Uterus (tissue), 4 donors: ENCODE data around the gene CDC42BPA. TPM values are rescaled to one million over a fixed set of nuclear protein-coding genes. Genes with fewer than 3 reads are reported as not detected.

Experiments
- DNase-seq, 2 donors: peaks; one replicate each; pipeline ENCODE4 v3.0.0-alpha.2; 2019 to 2020
- H3K27ac ChIP-seq, 2 donors: fragments of 200-600 bp; sonication (generic); 1 replicate in 1 of 2; 2 replicates in 1 of 2; pipeline ENCODE4 v1.5.1; 2016 to 2018
- H3K27me3 ChIP-seq, 2 donors: fragments of 200-600 bp; sonication (generic); one replicate each; pipeline ENCODE4 v1.5.1; 2018 to 2019; ENCODE audit warnings: control low read depth in 1 of 2
- H3K36me3 ChIP-seq, 2 donors: fragments of 200-600 bp; sonication (generic); one replicate each; pipeline ENCODE4 v1.5.1; 2019; ENCODE audit warnings: control low read depth in 1 of 2
- H3K4me1 ChIP-seq, 2 donors: fragments of 200-600 bp; sonication (generic); one replicate each; pipeline ENCODE4 v1.5.1; 2018 to 2019; ENCODE audit warnings: control low read depth in 1 of 2
- H3K4me3 ChIP-seq, 2 donors: fragments of 200-600 bp; sonication (generic); 1 replicate in 1 of 2; 2 replicates in 1 of 2; pipeline ENCODE4 v1.5.1; 2018 to 2019; ENCODE audit warnings: mild to moderate bottlenecking in 1 of 2
- H3K9me3 ChIP-seq, 2 donors: fragments of 200-600 bp; sonication (generic); one replicate each; pipeline ENCODE4 v1.5.1; 2019; ENCODE audit warnings: control low read depth in 1 of 2
- CTCF ChIP-seq, 4 experiments: fragments of 200-600 bp in 2 of 4; fragments of 450-650 bp in 2 of 4; sonication (generic) in 2 of 4; IDR thresholded peaks; one replicate each; pipeline ENCODE4 v1.5.1; 2016 to 2019; ENCODE audit warnings: antibody characterized with exemption in 4 of 4, mild to moderate bottlenecking in 2 of 4, moderate library complexity in 1 of 4
- POLR2A ChIP-seq, 2 donors: fragments of 450-650 bp; IDR thresholded peaks; one replicate each; pipeline ENCODE4 v1.6.1; 2016; ENCODE audit warnings: antibody characterized with exemption in 2 of 2, mild to moderate bottlenecking in 1 of 2, moderate library complexity in 1 of 2
- intact Hi-C: fragments of 100-400 bp; cut with DNase I; formaldehyde crosslinking; loops from one replicate; pipeline ENCODE4 v1.15.1; 2023; ENCODE audit warnings: low total_unique reads
- total RNA-seq, 4 donors: library from RNA; depleted of rRNA in 3 of 4; stranded (reverse); fragments of >200 nt in 3 of 4; gene quantifications; one replicate each; pipeline versions ENCODE4 v1.1.0 to v1.2.4, GENCODE V29; 2014 to 2023
- donor health status: DM: yes; HTN: yes; CAD: no.

The CDC42BPA gene
- total RNA-seq, 4 donors from 2014 or later = 32.9 to 116 (median 55.2) TPM

- no peaks in the 10 kb centered on the region for H3K27me3 ChIP-seq
These were observed 5.8 kb downstream of the CDC42BPA start for GRCh38 chr1:227312361-227313025.

GRCh38 chr1:227311389-227312001 lies 6.8 kb downstream of the CDC42BPA start:
- DNase-seq = no peak
- H3K4me1 ChIP-seq = no peaks in the 10 kb centered on the region
- H3K36me3 ChIP-seq = no peaks in the 10 kb centered on the region
- intact Hi-C loops = no loop called here
- H3K27ac ChIP-seq = no peak overlapping the region
- no peaks in the 10 kb centered on the region for H3K9me3 ChIP-seq
- H3K27me3 ChIP-seq = no peaks in the 10 kb centered on the region
- no peak overlapping the region for H3K4me3 ChIP-seq
- TF ChIP-seq POLR2A (IDR thresholded peaks at IDR 0.05) = no peak
- TF ChIP-seq CTCF (IDR thresholded peaks at IDR 0.05) = no peak

More at GRCh38 chr1:227312361-227313025, 5.8 kb downstream of the CDC42BPA start:
- no peaks in the 10 kb centered on the region for H3K4me1 ChIP-seq
- TF ChIP-seq CTCF (IDR thresholded peaks at IDR 0.05) (no peak), POLR2A (IDR thresholded peaks at IDR 0.05) (no peak)
- H3K27ac ChIP-seq = no peak overlapping the region
- no peaks in the 10 kb centered on the region for H3K9me3 ChIP-seq
- H3K36me3 ChIP-seq = no peaks in the 10 kb centered on the region
- no peak for DNase-seq
- H3K4me3 ChIP-seq = no peak overlapping the region
- intact Hi-C loops = no loop called here

- Histone ChIP-seq H3K9me3 (no peaks in the 10 kb centered on the region), H3K27me3 (no peaks in the 10 kb centered on the region), H3K27ac (no peak overlapping the region), H3K4me1 (no peaks in the 10 kb centered on the region), H3K36me3 (no peaks in the 10 kb centered on the region), H3K4me3 (no peak overlapping the region)
- TF ChIP-seq POLR2A (IDR thresholded peaks at IDR 0.05) (no peak), CTCF (IDR thresholded peaks at IDR 0.05) (no peak)
- no peak for DNase-seq
- intact Hi-C loops = no loop called here
These were observed 9.6 kb downstream of the CDC42BPA start for GRCh38 chr1:227308367-227309336.

- intact Hi-C loops = no loop called here
- H3K4me3 ChIP-seq = no peak overlapping the region
- no peaks in the 10 kb centered on the region for H3K4me1 ChIP-seq
- no peak for TF ChIP-seq CTCF (IDR thresholded peaks at IDR 0.05)
- no peak for TF ChIP-seq POLR2A (IDR thresholded peaks at IDR 0.05)
- no peak for DNase-seq
- H3K27ac ChIP-seq = no peak overlapping the region
- no peaks in the 10 kb centered on the region for H3K9me3 ChIP-seq
- no peaks in the 10 kb centered on the region for H3K27me3 ChIP-seq
- no peaks in the 10 kb centered on the region for H3K36me3 ChIP-seq
These were observed 11.6 kb downstream of the CDC42BPA start for GRCh38 chr1:227306689-227307088.
